HG03039 (cell line): ENCODE data around the gene PRICKLE2.

Experiments used
- ATAC-seq: cut with Tn5 transposase; IDR thresholded peaks from one replicate; pipeline ENCODE4 v1.9.1; 2021; ENCODE audit warnings: mild to moderate bottlenecking, moderate library complexity; ENCODE audit not compliant: unreplicated experiment

Gene PRICKLE2

DNA sequence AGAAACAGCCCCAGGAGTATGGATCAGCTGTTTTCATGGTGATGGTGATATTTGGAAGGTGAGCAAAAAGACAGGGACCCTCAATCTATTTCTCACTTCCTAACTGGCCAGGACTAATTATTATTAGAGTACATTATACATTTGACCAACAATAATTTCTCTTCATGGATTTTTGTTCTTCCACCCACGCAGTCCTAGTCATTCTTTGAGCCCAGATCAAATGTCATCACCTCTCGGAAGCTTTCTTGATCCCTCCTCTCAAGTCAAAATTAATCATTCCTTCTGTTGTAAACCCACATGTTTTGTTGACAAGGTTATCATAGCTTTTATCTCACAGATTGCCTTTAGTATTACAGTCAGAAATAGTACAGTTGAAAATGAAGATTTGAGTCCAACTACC is 29.2 kb upstream of the PRICKLE2 start:
- ATAC-seq = no peak

DNA sequence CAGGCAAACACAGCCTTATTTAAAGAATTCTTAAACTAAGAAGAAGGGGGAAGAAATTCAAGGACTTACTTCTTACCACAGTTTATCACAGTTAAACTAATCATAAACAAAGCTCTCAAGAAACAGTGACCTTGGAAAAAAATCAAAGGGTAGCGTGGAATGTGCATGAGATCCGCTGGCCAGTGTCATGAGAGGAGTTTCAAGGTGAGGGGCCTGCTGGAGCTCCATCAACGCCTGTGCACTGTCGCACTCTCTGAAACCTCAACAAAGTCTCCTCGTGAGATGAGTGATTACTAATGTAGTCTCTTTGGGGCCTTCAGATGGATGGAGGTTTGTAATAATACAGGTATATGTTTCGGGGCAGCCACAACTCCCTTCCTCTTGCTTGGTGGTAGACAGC is 28.4 kb upstream of the PRICKLE2 start:
- no peak for ATAC-seq

DNA sequence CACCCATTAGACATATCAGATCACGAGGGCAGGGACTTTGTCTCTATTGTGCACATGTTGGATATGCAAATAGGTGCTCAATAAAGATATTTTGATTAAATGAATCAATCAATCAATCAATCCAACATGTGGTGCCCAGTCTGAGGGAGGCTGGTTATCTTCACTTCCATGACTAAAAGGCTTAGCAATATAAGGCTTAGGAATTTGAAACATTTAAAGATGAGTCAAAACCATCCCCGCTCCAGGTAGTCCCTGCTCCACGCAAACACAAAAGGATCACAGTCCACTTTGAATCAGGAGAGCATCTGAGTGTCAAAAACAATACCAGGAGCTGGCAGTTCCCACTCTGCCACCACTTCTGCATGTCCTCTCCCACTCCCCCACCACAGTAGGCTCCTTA is 25.8 kb upstream of the PRICKLE2 start:
- no peak for ATAC-seq

DNA sequence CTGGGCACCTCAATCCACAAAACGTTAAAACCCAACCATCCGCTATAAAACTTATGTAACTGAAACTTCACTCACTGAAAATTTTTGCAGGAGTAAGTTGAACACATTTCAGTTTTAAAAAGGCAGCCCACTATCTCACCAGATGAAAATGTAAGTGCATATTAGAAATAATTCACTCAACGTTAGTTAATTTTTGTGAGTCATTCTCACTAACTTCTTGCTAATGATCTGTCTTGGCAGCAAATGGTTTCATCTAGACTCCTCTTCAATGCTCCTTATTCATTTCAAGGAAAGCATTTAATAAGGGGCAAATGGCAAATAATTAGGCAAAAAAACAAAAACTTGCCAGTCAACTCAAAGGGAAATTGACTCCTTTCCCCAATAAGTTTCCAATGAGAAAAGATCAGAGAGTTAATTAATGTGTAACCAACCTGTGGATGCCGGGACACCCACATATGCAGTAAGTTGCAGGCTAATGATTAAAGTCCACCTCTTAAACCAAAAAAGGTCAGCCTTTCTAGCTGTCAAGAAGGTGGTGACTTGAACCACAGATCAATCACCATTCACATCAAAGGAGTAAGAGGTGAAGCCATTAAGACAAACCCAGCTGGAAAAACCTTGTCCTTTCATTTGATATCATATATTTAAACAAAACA is 22.9 kb upstream of the PRICKLE2 start:
- ATAC-seq = no peak

DNA sequence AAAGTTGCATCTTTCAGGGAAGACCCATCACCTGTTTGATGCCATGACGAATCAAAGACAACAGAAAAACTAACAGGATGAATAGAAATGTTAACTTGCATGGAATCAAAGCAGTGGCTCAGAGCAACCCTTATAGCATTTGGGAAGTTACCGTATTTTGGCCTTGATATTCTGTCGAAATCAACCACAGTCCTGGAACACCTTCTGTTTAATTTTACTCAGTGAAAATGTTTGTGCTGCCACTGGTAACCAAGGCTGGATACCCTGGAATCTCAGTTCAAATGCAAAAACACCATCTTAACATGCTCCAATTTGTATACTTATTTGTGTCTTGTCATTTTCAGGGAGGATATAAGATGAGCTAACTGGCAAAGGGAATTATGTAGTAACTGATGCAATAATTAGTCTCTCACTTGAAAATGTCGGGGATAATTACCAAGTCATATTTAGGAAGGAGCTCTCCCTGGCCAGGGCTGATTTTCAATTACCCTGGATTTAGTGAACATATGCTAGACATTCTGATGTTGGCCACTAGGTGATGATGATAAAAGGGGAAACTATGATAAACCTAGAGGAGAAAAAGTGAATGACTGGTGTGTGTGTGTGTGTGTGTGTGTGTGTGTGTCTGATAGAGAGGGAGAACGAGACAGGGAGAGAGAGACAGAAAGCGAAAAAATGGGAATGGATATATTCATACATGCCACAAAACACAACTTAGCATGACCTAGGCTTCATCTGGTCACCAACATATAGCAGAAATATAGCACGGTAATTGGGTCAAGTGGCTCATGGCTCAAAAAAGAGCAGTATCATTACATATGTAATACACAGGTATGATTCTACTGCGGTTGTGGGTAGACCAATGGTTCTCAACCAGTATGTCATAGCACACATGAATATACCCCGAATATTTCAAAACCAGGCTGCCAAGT is 19.0 kb upstream of the PRICKLE2 start:
- ATAC-seq = no peak

DNA sequence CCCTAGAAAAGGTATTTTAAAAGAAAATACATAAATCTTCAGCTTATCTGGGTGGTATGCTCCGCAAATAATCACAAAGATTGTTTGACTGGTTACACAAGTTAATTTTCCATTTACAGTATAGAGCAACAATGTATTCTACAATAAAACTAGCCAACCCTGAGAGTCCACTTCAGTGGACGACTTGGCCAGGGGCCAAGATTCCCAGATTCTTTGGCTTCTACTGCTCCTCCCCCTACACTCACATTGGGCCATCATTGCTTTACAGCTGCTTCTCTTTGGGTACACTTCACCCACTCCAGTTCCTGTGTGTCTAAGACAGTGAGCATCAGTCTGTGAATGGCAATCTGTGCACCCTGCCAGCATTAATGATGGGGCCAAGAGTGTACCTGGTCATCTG is 17.2 kb upstream of the PRICKLE2 start:
- ATAC-seq = no peak

DNA sequence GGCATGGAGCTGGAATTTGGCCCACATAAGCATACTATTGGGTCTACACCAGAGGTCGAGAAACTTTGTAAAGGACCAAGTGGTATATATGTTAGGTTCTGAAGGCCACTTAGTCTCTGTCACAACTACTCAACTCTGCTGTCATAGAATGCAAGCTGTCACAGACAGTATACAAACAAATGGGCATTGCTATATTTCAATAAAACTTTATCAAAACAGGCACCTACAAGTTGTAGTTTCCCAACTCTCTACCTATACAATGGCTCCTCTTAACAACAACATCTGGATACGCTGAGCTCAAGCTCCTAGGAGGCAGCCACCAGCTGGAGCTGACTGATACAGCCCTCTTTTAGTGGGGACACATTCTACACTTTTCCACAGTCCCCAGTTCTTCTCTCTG is 15.7 kb upstream of the PRICKLE2 start:
- no peak for ATAC-seq

DNA sequence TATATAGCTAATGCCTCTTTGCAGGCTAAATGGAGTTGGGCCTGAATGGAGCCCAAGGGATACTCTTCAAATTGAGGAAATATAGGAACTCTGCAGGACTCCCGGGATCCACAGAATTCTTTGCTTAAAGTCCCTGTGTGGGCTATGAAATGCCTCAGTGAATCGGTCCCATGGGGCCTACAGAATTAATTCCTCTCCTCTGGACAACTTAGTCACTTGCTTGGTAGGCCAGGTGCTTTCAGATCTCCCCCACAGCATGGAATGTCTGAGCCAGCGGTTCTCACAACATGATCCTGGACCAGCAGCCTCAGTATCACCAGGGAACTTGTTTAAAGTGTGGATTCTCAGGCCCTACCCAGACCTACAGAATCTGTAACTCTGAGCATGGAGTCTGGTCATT is 15.1 kb upstream of the PRICKLE2 start:
- ATAC-seq = no peak

DNA sequence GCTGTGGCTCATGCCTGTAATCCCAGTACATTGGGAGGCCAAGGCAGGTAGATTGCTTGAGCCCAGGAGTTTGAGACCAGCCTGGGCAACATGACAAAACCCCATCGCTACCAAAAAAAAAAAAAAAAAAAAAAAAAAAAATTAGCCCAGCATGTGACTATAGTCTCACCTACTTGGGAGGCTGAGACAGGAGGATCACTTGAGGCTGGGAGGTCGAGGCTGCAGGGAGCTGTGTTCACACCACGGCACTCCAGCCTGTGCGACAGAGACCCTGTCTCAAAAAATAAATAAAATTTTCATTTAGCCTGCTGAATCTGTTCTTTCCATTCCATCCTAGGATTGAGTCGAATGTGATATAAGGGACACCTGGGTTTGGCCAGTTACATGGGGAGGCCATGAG is 14.6 kb upstream of the PRICKLE2 start:
- ATAC-seq = no peak

- no peak for ATAC-seq
These were observed 13.9 kb upstream of the PRICKLE2 start for GRCh38 chr3:64238971-64239667.

DNA sequence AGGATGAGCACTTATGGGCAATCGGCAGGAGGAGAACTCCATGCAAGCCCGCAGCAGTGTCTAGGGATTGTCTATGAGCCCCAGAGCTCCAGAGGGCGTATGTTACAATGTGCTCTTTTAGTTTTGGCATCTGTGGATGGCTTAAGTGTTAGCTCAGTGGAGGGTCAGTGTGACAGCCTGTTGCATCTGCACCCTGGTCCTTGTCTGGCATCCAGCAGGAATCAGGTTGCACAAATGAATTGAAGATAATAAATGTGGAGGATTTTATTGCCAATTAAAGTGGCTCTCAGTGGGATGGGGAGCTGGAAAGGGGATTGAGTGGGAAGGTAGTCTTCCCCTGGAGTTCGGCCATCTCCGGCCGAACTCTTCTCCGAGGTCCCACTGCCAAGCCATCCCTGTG is 11.8 kb upstream of the PRICKLE2 start:
- ATAC-seq = no peak

DNA sequence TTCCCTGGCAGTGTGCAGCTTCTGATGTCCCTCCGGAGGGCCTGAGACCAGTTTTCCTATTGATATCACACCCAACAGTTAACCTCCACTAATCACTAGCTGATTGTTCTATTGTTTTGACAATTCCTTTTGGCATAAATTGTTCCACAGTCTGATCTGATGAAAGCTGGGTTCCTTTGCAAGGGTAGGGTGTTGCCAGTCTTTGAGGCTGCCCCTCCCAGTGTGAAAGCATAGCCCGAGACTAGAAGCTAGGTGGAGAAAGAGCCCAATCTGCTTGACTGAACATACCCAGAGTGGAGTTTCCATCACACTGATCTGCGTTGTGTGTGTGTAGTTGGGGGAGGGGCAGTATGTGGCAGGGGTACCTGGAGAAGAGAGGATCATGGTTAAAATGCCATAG is 10.3 kb upstream of the PRICKLE2 start:
- no peak for ATAC-seq

DNA sequence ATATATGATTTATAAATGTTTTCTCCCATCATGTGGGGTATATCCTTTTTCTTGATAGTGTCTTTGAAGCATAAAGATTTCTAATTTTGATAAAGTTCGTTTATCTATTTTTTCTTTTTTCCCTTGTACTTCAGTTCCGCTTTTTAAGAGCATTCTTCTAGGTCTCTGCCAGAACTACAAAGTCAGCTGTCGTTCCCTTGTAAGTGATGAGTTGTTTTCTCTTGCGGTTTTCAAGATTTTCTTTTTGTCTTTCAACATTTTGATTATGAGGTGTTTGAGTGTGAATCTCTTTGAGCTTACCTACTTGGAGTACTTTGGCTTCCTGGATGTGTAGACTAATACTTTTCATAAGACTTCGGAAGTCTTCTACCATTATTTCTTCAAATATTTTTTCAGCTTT is 9.3 kb upstream of the PRICKLE2 start:
- ATAC-seq = no peak

GRCh38 chr3:64232821-64233220 is 7.6 kb upstream of the PRICKLE2 start:
- ATAC-seq = no peak

DNA sequence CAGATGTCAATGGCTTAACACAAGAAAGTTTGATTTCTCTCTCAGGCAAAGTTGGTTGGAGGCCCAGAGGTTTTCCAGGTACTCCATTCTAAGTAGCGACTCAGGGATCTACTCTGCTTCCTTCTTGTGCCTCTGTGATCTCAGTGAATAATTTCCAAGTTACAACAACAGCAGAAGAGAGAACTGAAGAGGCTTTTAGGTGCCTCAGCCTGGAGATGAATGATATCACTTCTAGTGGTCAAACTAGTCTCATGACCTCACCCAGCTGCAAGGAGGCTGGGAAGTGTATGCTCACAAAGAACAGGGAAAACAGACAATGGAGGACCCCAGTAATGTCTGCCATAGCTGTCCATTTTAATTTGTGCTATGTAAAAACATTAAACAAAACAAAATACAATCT is 4.6 kb upstream of the PRICKLE2 start:
- ATAC-seq = no peak

- no peak for ATAC-seq
These were observed 2.8 kb upstream of the PRICKLE2 start for GRCh38 chr3:64228110-64228509.

GRCh38 chr3:64226730-64227129 is 1.5 kb upstream of the PRICKLE2 start:
- ATAC-seq = no peak

DNA sequence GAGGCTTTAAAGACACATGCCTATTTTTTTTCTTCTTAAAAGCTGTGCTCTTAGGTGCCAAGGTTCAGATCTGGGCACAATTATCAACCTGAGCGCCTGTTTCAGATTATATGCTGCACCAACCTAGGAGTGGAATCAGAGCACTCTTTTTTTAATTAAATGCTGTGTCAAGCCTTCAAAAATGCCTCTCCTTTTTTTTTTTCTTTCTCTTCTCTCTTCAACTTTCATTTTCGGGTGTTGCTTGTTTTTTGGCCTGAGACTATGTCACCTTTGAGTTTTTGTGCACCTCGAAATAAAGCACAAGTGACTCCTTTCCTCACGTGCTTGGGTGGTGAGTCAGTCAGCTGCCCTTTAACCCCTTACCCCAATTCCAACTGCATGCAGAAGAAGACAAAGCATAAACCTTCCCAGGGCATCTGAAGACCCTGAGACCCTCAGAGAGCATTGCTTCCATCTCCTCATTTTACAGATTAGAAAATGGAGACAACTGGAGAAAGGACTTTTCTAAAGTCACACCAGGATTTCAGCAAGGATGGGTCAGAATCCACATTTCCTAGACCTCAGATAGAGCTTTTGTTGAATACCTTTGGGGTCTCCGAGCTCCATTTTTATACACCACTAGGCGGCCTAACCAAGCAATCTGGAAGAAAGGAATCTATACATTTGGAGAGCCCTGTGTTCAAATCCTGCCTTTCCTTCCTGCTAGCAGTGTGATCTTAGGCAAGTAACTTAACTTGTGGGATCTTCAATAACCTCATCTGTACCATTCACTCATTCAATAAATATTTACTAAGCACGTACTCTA is 631 bp upstream of the PRICKLE2 start:
- ATAC-seq = no peak

DNA sequence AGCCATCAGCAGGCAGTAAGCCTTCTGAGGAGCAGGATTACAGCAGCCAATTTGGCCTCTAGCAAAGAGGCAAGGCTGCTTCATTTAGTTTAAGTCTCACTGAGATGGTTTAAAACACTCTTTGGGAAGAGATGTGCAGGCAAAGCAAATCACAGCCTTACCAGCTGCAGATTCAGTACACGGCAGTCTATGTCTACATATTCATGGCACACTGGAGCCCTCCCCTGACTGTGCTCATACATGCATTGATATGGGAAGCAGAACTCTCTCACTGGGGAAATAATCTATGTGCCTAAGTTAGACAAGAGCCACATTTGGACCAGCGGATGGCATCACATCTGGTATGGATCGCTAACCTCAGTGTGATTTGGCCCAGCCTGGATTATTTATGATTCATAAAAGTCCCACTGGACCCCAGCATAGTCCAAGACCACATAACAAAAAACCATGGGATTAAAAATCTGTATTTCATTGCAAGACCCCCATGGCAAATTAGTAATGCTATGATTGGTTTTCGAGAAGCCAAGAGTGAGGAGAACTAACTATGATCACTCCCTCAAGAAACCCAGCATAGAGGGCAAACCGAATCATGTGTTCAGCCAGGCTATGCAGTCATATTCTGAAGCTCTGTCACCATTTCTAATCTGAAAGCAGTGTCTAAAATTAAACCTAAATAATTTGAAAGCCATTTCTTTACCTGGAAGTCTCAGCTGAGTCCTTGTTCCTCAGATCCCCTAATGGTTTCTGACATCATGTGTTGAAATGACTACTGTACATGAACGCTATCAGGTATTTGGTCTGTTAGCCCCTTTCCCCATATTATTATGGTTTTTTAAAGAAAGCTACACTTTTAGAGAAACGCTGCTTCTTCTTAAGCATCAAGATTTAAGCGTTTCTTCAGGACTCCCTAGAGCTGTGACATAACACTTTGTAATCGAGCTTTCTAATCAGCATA is 1.2 kb downstream of the PRICKLE2 start:
- no peak for ATAC-seq
